ENCODE measurements around the gene SUSD1. TPM values are rescaled to one million over a fixed set of nuclear protein-coding genes. Genes with fewer than 3 reads are reported as not detected.
A peak's percentile ranks its signal among the peaks of the same experiment; 100 is the strongest.

The SUSD1 gene
- total RNA-seq, 4 donors from 2014 or later, result 9.5 to 17.3 (median 13.6) TPM

- no peak for DNase-seq
- 92 to 93% methylated on average over 6 of the region's 6 CpGs for WGBS, 2 donors
- no peaks in the 10 kb centered on the region for H3K9me3 ChIP-seq
- H3K36me3 ChIP-seq, result no peaks in the 10 kb centered on the region
- H3K27me3 ChIP-seq, result no peaks in the 10 kb centered on the region
- no peak overlapping the region for H3K27ac ChIP-seq
- H3K4me3 ChIP-seq (replicated peaks in 1 of 3), result no peak overlapping the region
- intact Hi-C loops (cut with DNase I), result no loop called here
- no peak for TF ChIP-seq CTCF (IDR thresholded peaks at IDR 0.05)
- H3K4me1 ChIP-seq, result no peaks in the 10 kb centered on the region
Observed at GRCh38 chr9:112120030-112120341, 55.1 kb downstream of the SUSD1 start.

- H3K36me3 ChIP-seq, result no peaks in the 10 kb centered on the region
- DNase-seq, result no peak
- H3K27me3 ChIP-seq, result no peaks in the 10 kb centered on the region
- TF ChIP-seq CTCF (IDR thresholded peaks at IDR 0.05) (no peak), POLR2A (IDR thresholded peaks at IDR 0.05) (no peak)
- WGBS, 2 donors, result 85 to 87% methylated on average over 10 of the region's 10 CpGs
- H3K27ac ChIP-seq, result no peak overlapping the region
- intact Hi-C loops (cut with DNase I), result no loop called here
- H3K4me3 ChIP-seq (replicated peaks in 1 of 3), result no peak overlapping the region
- no peaks in the 10 kb centered on the region for H3K4me1 ChIP-seq
- H3K9me3 ChIP-seq, result no peaks in the 10 kb centered on the region
Observed at GRCh38 chr9:112119225-112120029, 55.7 kb downstream of the SUSD1 start.

- no peaks in the 10 kb centered on the region for H3K4me1 ChIP-seq
- H3K4me3 ChIP-seq (replicated peaks in 1 of 3), result no peak overlapping the region
- no peak overlapping the region for H3K27ac ChIP-seq
- intact Hi-C loops (cut with DNase I), result no loop called here
- 95 to 100% methylated on average over 1 of the region's 1 CpG for WGBS, 2 donors
- TF ChIP-seq CTCF (IDR thresholded peaks at IDR 0.05) (no peak), POLR2A (IDR thresholded peaks at IDR 0.05) (no peak)
- no peaks in the 10 kb centered on the region for H3K36me3 ChIP-seq
- DNase-seq, result no peak
- no peaks in the 10 kb centered on the region for H3K9me3 ChIP-seq
- H3K27me3 ChIP-seq, result no peaks in the 10 kb centered on the region
Observed at GRCh38 chr9:112118009-112118408, 57.1 kb downstream of the SUSD1 start.

- intact Hi-C loops (cut with DNase I), result no loop called here
Observed at GRCh38 chr9:112115970-112116753, 58.9 kb downstream of the SUSD1 start.

GRCh38 chr9:112115109-112115508 lies 60.0 kb downstream of the SUSD1 start:
- 64 to 84% methylated on average over 3 of the region's 3 CpGs for WGBS, 2 donors
- H3K36me3 ChIP-seq, result no peaks in the 10 kb centered on the region
- H3K27ac ChIP-seq, result no peak overlapping the region
- no peaks in the 10 kb centered on the region for H3K9me3 ChIP-seq
- no peak overlapping the region for H3K4me3 ChIP-seq (replicated peaks in 1 of 3)
- DNase-seq, result no peak
- intact Hi-C loops (cut with DNase I), result no loop called here
- TF ChIP-seq POLR2A (IDR thresholded peaks at IDR 0.05), result no peak
- no peak for TF ChIP-seq CTCF (IDR thresholded peaks at IDR 0.05)
- H3K27me3 ChIP-seq, result no peaks in the 10 kb centered on the region
- H3K4me1 ChIP-seq, result no peaks in the 10 kb centered on the region

More at GRCh38 chr9:112115970-112116753, 58.9 kb downstream of the SUSD1 start:
- Histone ChIP-seq H3K9me3 (no peaks in the 10 kb centered on the region), H3K36me3 (no peaks in the 10 kb centered on the region), H3K4me1 (no peaks in the 10 kb centered on the region), H3K27me3 (no peaks in the 10 kb centered on the region), H3K4me3 (replicated peaks in 1 of 3) (no peak overlapping the region), H3K27ac (no peak overlapping the region)
- TF ChIP-seq POLR2A (IDR thresholded peaks at IDR 0.05), result no peak
- 77 to 82% methylated on average over 3 of the region's 3 CpGs for WGBS, 2 donors
- peak in 1 of 2 donors; percentile 8 for DNase-seq
